ENCODE measurements around the gene LARP6.

DNA sequence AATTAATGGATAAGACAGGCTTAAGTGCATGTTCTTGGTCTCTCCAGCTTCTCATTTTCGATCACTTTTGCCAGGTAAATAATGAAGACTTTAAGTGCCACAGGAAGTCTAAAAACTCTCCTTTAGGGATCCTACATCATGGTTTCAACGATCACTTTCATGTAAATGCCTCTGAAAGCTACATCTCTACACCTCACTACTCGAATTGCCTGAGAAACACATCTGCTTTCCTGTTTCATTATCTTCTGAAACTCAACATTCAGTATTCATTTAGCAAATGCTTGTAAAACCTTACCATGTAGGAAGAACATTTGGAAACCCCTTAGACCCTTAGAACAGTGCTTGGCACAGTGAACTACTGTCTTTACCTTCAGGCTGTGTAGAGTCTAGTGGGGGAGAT lies 22.1 kb upstream of the LARP6 start:
- TF ChIP-seq, protein P1, sequence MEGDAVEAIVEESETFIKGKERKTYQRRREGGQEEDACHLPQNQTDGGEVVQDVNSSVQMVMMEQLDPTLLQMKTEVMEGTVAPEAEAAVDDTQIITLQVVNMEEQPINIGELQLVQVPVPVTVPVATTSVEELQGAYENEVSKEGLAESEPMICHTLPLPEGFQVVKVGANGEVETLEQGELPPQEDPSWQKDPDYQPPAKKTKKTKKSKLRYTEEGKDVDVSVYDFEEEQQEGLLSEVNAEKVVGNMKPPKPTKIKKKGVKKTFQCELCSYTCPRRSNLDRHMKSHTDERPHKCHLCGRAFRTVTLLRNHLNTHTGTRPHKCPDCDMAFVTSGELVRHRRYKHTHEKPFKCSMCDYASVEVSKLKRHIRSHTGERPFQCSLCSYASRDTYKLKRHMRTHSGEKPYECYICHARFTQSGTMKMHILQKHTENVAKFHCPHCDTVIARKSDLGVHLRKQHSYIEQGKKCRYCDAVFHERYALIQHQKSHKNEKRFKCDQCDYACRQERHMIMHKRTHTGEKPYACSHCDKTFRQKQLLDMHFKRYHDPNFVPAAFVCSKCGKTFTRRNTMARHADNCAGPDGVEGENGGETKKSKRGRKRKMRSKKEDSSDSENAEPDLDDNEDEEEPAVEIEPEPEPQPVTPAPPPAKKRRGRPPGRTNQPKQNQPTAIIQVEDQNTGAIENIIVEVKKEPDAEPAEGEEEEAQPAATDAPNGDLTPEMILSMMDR (IDR thresholded peaks at IDR 0.05; ENCODE audit: low read depth, low read length), result no peak
- no peak for TF ChIP-seq EZH2phosphoT487 (IDR thresholded peaks at IDR 0.05; ENCODE audit: low read depth)
